NCI-H526 treated with DMSO at 0.1 percent for 48 hours (cell line): ENCODE data around the gene CLIP1.

ENCODE experiments used
- DNase-seq: peaks from one replicate; lab custom pipeline; 2025; lab: John Stamatoyannopoulos, UW

Gene CLIP1

DNA sequence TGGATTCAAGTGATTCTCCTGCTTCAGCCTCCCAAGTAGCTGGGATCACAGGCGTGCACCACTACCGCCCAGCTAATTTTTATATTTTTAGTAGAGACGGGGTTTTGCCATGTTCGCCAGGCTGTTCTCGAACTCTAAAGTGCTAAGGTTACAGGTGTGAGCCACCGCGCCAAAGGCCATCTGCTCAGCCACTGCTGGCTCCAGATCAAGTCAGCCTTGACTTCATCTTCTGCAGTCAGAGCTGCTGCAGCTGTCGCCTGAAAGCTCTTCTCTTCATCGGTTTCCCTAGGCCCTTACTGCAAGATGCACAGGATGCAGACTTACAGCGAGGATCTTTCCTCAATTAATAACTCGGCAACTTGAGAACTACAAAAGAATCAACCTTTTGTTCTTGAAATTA, 66.8 kb downstream of the CLIP1 start:
- DNase-seq, result no peak

- DNase-seq, result no peak
Measured at GRCh38 chr12:122354958-122355641, 67.4 kb downstream of the CLIP1 start.

DNA sequence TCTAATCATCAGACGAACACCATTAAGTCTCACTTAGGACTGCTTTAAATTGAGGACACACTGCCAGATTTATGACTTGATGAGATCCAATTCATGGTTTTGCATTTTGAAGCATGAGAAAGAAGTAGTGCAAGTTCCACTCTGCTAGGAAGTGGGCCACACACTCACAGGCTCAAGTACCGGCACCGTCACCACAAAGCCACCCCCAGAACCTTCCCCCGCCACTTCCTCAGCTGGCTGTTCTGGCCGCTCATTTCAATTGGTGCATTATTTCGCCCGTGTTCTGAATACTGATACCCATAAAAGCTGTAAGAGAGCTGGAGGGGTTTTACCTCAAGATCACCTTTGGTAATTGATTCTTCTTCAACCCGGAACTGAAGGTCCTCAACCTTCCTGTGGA, 70.1 kb downstream of the CLIP1 start:
- no peak for DNase-seq

- no peak for DNase-seq
Measured at GRCh38 chr12:122350141-122350848, 72.2 kb downstream of the CLIP1 start.

GRCh38 chr12:122349078-122349477, 73.4 kb downstream of the CLIP1 start:
- DNase-seq, result no peak

DNA sequence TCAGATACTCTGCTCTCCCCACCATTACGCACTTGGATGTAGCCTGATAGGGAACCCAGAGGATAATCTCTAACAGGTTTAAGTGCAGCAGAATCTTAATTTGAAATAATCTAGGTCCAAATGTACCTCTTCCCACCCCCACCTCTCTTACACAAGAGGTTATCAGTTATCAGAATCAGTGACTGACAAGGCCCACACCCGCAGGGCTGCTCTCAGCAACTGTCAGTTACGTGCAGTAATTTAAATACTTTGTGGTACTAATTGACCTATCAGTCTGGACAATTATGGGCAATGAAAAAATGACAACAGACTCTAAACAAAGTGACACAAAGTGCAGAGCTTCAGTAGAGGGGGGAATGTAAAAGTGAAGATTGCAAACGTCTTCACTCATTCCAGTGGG, 74.0 kb downstream of the CLIP1 start:
- DNase-seq, result no peak

- DNase-seq, result no peak
Measured at GRCh38 chr12:122346054-122346453, 76.4 kb downstream of the CLIP1 start.

DNA sequence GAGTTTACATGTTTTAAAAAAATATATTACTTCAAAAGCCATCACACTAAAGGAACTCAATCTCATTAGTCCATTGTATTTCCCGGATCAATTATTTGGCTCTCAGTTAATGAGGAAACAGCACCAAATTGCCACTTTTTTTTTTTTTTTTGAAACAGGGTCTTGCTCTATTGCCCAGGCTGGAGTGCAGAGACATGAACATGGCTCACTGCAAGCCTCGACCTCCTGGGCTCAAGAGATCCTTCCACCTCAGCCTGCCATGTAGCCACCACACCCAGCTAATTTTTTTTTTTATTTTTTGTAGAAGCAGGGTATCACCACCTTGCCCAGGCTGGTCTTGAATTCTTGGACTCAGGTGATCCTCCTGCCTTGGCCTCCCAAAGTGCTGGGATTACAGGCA, 77.4 kb downstream of the CLIP1 start:
- DNase-seq, result no peak

- DNase-seq, result no peak
Measured at GRCh38 chr12:122336015-122336946, 86.2 kb downstream of the CLIP1 start.

DNA sequence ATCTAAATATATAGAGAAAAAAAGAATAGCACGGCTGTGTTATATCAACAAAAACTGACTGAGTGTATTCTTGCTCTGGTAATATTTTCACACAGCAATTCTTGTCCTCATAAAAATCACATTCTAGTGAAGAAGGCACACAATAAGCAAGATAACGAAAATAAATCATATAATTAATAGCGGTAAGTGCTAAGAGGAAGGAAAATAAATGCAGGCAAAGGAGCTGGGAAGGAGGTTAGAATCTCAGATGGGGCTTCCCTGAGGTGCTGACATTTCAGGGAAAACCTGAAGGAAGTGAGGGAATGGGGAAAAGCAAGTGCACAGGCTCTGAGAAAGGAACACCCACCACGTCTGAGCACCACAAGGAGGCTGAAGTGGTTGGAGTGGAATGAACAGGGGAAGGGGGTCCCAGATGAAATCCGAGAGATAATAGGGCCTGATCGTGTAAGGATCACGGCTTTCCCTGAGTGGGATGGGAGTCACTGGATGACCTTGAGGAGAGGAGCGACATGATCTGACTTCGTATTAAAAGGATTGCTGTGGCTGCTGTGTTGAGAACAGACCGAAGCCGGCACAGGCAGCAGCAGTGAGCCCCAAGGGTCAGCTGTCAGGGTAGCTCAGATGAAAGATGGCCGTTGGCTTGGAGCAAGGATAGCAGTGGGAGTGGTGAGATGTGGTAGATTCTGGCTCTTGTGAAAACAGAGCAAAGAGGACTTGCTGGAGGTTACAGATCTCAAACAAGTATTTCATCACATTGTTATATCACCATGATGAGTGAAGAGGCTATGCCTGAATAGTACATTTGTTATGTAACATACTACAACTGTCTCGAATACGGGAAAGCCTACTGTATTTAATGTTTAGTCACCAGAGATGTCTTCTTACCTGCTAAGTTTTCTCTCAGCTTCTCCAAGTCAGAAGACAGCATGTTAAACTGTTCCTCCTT, 89.1 kb downstream of the CLIP1 start:
- no peak for DNase-seq

GRCh38 chr12:122327494-122328385, 94.7 kb downstream of the CLIP1 start:
- DNase-seq, result no peak

- DNase-seq, result no peak
Measured at GRCh38 chr12:122327014-122327413, 95.5 kb downstream of the CLIP1 start.

DNA sequence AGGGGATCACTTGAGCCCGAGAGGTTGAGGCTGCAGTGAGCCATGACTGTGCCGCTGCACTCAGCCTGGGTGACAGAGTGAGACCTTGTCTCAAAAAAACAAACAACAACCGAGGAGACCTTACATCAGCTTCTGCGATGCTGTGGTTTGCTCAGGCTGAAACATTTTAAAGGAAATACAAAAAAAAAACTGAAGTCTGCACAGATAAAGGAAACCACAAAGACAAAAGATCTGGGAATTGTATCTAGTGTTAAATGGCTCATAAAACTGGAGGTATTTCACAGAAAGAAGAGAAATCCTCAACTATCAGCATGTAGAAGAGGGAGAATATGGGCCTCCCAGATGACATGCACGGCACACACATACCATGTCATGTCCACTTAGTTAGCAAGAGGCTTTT, 95.9 kb downstream of the CLIP1 start:
- DNase-seq, result no peak

DNA sequence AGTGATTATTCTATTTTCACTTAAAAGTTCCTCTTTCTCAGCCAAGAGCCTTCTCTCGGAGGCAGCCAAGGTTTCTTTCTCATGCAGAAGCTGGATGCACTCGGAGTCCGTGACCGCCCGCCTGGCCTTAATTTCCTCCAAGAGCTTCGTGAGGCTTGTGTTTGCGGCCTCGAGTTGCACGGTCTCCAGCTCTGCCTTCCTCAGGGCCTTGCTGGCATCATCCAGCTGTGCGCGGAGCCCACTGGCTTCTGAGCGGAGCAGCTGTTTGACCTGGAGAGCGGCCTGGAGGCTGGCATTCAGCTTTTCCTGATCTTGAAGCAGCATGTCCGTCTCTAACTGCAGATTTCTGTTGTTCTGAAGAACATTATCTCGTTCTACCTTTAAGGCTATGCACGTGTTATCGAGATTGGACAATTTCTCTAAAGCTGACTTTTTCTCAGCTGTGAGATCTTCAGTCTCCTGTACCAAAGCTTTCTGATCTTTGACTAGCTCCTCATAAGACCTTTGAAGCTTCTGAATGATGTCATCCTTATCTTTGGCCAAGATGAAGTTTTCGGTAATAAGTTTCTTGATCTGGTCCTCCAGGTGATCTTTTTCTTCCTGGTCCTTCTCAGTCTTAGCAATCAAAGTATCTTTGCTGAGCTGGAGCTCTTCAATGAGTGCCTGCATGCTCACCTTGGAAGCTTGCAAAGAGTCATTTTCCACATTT, 99.0 kb downstream of the CLIP1 start:
- DNase-seq, result no peak

DNA sequence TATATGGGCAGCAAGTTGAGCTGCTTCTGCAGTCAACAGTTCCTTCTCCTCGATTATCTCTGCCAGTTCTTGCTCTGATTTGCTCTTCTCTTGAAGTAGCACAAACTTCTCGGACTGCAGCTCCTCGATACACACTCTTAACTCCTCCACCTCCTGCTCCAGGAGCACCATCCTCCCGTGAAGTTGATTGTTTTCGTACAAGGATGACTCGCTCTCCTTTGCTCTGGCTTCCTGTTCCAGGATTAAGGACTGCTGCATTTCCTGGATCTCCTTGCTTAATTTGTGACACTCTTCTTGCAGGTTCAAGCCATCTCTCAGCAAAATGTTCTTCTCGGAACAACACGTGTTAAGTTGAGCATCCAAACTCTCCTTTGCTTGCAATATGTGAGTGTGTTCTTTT, 100.0 kb downstream of the CLIP1 start:
- DNase-seq, result no peak

- no peak for DNase-seq
Measured at GRCh38 chr12:122318607-122319605, 103.6 kb downstream of the CLIP1 start.

DNA sequence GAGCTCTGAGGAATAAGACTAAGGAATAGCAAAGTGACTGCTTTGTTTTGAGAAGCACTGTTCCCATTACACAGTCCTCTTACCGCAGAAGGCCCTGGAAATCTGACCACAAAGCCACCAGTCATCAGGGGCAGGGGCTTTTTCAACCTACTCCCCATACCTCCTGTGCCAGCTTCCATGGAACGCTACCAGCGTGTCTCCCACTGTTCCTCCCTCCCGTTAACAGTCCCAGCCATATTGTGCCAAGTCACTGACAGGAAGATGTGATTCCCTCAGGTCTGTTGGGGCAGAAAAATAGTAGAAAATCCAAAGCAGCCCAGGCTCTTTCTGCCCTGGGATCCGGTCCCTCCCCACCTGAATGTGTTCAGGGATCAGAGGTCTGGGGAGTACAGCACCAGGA, 109.5 kb downstream of the CLIP1 start:
- no peak for DNase-seq

DNA sequence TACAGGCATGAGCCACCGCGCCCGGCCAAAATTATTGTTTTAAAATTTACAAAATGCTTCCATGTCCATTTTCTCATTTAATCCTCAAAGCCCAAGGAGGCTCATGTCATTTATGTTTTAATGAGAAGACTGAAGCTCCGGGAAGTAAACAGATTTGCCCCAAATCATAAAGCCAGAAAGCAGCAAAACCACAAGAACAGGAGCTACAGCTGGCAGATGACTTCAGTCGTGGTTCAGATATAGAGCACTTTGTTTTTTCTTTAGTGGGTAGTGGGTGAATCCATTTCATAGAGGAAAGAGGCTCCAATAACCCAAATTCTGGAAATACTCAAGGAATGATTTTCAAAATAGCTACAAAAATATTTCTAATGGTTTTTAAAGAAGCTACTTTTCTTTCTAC, 110.8 kb downstream of the CLIP1 start:
- no peak for DNase-seq
